ENCODE measurements around the gene ELAVL4.
"Not testable (repeated sequence)": the region's sequence is repeated elsewhere in the genome, so short reads cannot be mapped to it uniquely, and the experiment has no call there.

ELAVL4 gene

DNA sequence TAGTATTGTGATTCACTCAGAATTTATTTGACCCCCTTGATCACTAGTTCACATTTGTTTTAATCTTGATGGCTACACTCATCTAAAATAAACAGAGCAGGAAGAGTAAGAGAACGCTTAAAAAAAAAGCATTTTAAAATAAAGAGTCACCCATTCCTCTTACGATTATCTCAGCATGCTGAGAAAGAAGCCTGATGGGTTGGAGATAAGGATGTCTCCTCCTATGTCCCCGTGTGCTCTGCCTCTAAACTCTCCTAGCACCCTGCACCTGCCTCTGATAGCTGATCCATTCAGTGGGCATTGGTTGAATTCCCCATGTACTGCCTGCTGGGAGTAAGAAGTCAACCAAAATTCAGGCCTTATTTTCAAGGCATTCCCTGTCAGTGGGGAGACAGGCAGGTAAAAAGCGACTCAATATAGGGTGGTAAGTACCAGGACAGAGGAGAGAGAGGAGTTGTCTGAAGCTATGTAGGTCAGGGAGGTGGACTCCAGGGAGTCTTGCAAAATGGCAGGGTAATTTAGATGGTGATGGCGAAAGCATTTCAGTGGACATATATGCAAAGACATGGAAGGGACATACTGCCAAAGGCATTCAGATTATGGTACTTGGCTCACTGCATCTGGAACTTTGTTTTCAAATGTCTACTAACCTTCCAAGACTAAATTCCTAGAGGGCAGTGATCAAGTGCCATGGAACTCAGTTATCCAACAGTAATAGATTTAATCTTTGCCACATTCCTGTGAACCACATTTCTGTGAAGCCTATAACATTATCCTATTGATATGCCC is 18.4 kb downstream of the ELAVL4 start:
- DNase-seq = no peak

- DNase-seq = no peak
Observed at GRCh38 chr1:50129201-50129600, 20.5 kb downstream of the ELAVL4 start.

- no peak for DNase-seq
Observed at GRCh38 chr1:50132347-50132894, 23.7 kb downstream of the ELAVL4 start.

DNA sequence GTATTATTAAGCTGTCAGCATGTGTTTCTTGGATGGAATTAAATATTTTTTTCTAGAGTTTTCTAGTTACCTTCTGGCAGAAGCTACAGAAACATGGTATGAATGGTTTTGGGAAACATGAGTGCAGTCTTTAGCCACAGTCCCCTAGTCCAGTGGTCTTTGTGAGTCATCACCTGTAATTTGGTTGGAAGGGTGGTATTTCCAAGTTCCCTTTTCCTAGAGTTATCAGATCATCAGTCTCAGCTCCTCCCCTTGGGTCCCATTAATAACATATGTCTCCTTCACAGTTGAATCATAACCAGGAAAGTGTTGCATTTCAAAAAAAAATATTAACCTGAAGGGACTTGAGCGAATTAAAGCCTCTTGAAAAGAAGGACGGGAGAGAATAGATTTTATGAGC is 27.0 kb downstream of the ELAVL4 start:
- DNase-seq = no peak

DNA sequence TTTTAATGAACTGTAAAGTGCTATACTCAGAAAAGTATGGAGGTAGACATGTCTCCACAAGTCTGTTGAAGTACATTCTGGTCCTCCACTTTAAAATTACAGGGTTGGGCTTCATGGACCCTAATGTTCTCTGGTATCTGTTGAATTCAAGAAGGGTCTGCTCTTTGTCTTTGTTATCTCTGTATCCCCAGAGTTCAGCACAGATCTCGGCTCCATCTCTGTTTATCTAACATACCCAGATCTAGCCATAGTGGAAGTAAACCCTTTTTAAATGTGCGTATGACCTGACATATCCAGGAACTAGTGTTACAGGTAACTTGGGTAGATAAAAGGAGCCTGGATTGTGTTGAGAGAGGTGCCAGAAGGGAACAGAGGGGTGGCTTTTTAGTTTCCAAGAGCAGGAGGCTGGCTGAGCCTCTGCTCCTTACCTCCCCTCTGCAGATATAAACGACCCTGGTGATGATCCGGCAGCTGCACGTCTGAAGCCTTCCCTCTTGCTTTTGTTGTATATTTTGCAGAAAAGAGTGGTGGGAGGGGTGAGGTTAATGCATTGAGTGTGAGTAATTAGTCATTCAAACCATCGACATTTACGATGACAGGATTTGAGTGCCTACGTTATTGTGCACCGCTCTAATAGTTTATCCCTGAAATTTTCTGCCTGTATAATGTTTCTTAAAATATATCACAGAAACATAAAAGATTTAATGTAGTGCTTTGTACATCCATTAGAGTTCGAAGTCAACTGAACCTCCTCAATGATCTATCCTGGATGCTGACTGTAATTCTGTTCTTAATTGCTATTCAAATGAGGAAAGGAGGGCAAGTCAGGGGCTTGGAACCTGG is 30.8 kb downstream of the ELAVL4 start:
- DNase-seq = no peak

GRCh38 chr1:50140182-50140447 is 31.4 kb downstream of the ELAVL4 start:
- no peak for DNase-seq

DNA sequence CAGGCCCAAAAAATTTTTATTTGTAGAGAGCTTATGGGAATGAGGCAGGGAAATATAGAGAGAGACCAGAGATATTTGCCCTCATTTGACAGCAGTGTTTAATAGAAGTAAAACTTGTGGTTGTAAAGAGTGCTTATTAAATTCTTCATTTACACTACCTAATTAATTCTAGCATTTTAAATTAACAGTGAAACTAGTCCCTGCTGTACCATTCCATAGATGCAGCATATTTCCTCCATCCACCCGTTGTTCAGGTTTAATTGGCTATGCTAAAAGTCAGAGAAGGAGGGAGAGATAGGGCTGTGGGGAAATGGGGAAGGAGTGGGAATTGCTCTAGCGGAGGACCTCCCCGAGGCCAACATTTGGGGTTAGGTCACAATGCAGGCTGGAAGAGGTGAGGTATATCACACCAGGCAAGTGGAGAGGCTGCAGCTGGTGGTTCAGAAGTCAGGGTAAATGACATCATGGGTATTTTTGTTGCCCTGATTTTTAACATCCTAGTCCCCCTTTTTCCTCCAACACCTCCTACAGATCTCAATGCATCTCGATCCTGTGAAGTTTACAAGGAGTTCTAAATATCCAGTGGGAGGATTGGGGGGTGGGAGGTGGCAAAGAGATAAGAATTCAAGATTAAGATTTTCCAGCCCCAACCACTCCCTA is 38.6 kb downstream of the ELAVL4 start:
- DNase-seq = no peak

DNA sequence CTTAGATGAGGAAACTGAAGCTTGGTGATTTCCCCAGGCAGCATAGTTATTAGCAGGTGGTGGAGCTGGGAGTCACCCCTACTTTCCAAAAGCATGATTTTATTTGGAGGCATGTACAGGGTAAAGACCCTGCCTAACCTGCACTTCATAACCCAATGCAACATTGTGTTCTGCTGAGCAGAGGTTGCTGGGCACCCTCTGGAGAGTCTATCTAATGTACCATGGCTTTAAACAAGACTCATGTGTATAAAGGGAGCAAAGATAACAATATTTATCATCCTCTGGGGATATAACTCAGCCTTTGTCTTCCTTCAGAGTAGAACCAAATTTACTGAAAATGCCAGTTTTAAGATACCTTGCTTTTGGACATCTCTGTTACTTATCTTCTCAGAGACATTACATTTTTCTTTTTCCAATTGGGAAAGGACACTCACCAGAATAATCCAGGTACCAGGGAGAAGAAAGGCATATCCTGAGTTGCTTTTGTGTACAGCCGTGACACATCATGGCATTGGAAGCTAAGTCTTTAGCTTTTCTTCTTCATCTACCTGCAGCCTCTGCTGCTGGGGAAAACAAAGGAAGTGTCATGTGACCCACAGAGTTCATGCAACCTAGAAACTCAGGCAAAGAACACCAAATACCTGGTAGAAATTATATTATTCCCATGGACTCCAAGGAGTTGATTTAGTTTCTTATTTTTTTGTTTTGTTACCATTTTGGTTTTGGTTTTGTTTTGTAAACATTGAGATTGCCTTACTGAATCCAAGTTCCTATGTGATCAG is 39.6 kb downstream of the ELAVL4 start:
- DNase-seq = no peak

GRCh38 chr1:50152236-50152635 is 43.5 kb downstream of the ELAVL4 start:
- no peak for DNase-seq

GRCh38 chr1:50155541-50155940 is 46.8 kb downstream of the ELAVL4 start:
- no peak for DNase-seq

DNA sequence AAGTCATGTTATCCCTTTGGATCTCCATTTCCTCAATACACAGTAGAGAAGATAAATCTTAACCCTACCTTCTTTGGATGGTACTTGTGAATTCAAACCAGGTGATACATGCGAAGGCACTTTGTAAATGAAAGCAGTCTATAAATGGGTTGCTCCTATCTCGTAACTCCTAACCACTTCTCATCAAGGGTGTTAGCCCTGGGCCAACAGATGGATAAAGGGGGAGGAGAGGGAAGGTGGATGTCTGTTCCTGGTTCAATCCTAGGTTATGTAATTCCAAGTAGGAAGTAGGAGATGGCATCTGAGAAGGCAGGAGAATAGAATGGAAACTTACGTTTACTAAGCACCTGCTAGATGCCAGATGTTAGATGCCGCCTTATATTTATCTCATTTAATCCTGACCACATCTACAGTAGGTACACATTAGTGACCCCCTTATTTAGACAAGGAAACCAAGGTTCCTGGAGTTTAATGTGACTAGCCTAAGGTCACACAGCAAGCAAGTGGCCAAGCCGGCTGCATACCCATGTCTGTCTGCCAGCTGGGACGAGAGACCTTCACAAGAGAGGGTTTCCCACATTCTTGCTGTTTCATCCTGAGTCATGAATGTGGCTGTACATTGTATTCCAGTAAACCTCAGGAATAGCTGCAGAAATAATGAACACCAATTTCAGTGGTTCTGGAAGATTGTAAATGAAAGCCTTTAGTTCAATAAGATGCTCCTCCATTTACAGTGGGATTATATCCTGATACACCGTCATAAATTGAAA is 47.7 kb downstream of the ELAVL4 start:
- no peak for DNase-seq

GRCh38 chr1:50157306-50157941 is 48.7 kb downstream of the ELAVL4 start:
- DNase-seq = no peak

DNA sequence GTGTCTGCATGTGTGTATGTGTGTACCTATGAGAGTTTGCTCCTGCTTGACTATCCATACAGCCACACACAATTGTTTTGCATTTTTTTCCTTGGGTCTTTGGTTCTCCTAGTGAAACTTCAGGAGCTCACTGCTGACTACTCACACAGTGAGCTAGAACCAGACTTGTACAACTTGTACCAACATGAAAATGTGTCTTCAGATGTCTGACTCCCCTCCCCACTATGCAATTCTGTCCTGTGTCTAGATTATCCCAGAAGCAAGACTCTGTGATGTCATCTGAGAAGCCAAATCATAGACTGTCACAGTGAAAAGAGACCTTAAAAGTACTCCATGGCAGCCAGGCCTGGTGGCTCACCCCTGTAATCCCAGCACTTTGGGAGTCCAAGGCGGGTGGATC is 49.7 kb downstream of the ELAVL4 start:
- no peak for DNase-seq

GRCh38 chr1:50163680-50164079 is 55.0 kb downstream of the ELAVL4 start:
- DNase-seq = no peak

GRCh38 chr1:50166351-50166750 is 57.6 kb downstream of the ELAVL4 start:
- not testable (repeated sequence) for DNase-seq

- DNase-seq = no peak
Observed at GRCh38 chr1:50172299-50172698, 63.6 kb downstream of the ELAVL4 start.

DNA sequence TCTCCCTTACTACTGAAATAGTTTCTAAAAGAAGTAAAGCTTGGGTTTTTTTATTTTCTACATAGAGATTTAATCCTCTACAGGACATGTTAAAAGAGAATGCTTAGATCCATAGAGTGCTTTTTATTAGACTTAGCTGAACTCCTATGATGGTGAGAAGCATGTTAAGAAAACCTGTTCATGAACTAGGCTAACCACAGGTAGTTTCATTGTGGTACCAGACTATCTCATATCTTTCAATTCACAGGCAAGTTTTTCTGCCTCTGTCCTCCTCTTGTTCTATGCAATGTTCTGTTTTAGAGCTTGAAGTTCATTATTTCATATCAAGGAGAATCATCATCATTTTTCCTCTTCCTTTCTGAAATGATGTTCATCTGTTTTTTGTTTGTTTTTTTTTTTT is 65.4 kb downstream of the ELAVL4 start:
- no peak for DNase-seq

- no peak for DNase-seq
Observed at GRCh38 chr1:50175719-50176639, 67.3 kb downstream of the ELAVL4 start.

GRCh38 chr1:50177994-50178393 is 69.3 kb downstream of the ELAVL4 start:
- DNase-seq = no peak

- DNase-seq = no peak
Observed at GRCh38 chr1:50179639-50180038, 70.9 kb downstream of the ELAVL4 start.
